ENCODE results near the gene TSSK3.

TSSK3 gene

GRCh38 chr1:32337855-32338636 is 24.3 kb upstream of the TSSK3 start:
- H3K4me1 ChIP-seq = peaks cover 73% of the 10 kb centered on the region
- peak overlapping the region; percentile 57; the same call in 1 of the 2 replicates for H3K9ac ChIP-seq
- H3K4me2 ChIP-seq = peak overlapping the region; percentile 97
- no peak for TF ChIP-seq Cebpa-rat (IDR thresholded peaks at IDR 0.05)
- H4K20me1 ChIP-seq = peaks cover 39% of the 10 kb centered on the region
- H3K27ac ChIP-seq = peak overlapping the region; percentile 4; the same call in 1 of the 2 replicates
- no peaks in the 10 kb centered on the region for H3K27me3 ChIP-seq
- H3K4me3 ChIP-seq = 0 out of 2 replicates have a peak overlapping the region, but pooled peaks have one; percentile 5
- H3K9me3 ChIP-seq = no peaks in the 10 kb centered on the region
- H3K36me3 ChIP-seq = peaks cover 17% of the 10 kb centered on the region

GRCh38 chr1:32338637-32339145 is 23.6 kb upstream of the TSSK3 start:
- TF ChIP-seq Cebpa-rat (IDR thresholded peaks at IDR 0.05) = no peak
- Histone ChIP-seq H3K27me3 (no peaks in the 10 kb centered on the region), H3K4me2 (peak overlapping the region; percentile 97), H3K36me3 (peaks cover 11% of the 10 kb centered on the region), H3K27ac (peak overlapping the region; percentile 4; the same call in 1 of the 2 replicates), H4K20me1 (peaks cover 33% of the 10 kb centered on the region), H3K9ac (peak overlapping the region; percentile 57; the same call in 1 of the 2 replicates), H3K9me3 (no peaks in the 10 kb centered on the region), H3K4me1 (peaks cover 67% of the 10 kb centered on the region), H3K4me3 (0 out of 2 replicates have a peak overlapping the region, but pooled peaks have one; percentile 5)

GRCh38 chr1:32339363-32339978 is 22.9 kb upstream of the TSSK3 start:
- Histone ChIP-seq H3K27me3 (no peaks in the 10 kb centered on the region), H3K27ac (no peak overlapping the region), H3K9ac (no peak overlapping the region), H3K4me3 (no peak overlapping the region), H3K4me2 (peak overlapping the region; percentile 97), H4K20me1 (peaks cover 25% of the 10 kb centered on the region), H3K4me1 (peaks cover 59% of the 10 kb centered on the region), H3K36me3 (peaks cover 3% of the 10 kb centered on the region), H3K9me3 (no peaks in the 10 kb centered on the region)
- no peak for TF ChIP-seq Cebpa-rat (IDR thresholded peaks at IDR 0.05)

- no peak overlapping the region for H3K27ac ChIP-seq
- H4K20me1 ChIP-seq = peaks cover 17% of the 10 kb centered on the region
- peaks cover 69% of the 10 kb centered on the region for H3K4me1 ChIP-seq
- H3K4me2 ChIP-seq = no peak overlapping the region
- H3K27me3 ChIP-seq = no peaks in the 10 kb centered on the region
- H3K36me3 ChIP-seq = no peaks in the 10 kb centered on the region
- H3K4me3 ChIP-seq = no peak overlapping the region
- H3K9ac ChIP-seq = no peak overlapping the region
- TF ChIP-seq Cebpa-rat (IDR thresholded peaks at IDR 0.05) = no peak
- H3K9me3 ChIP-seq = no peaks in the 10 kb centered on the region
Measured at GRCh38 chr1:32341186-32341757, 21.1 kb upstream of the TSSK3 start.

GRCh38 chr1:32341971-32342370 is 20.4 kb upstream of the TSSK3 start:
- Histone ChIP-seq H3K9me3 (no peaks in the 10 kb centered on the region), H4K20me1 (peaks cover 10% of the 10 kb centered on the region), H3K9ac (no peak overlapping the region), H3K4me2 (peak overlapping the region; percentile 57), H3K36me3 (no peaks in the 10 kb centered on the region), H3K27me3 (no peaks in the 10 kb centered on the region), H3K4me3 (no peak overlapping the region), H3K27ac (no peak overlapping the region), H3K4me1 (peaks cover 69% of the 10 kb centered on the region)
- no peak for TF ChIP-seq Cebpa-rat (IDR thresholded peaks at IDR 0.05)

GRCh38 chr1:32342704-32343103 is 19.6 kb upstream of the TSSK3 start:
- H3K9me3 ChIP-seq = no peaks in the 10 kb centered on the region
- H3K9ac ChIP-seq = no peak overlapping the region
- peaks cover 66% of the 10 kb centered on the region for H3K4me1 ChIP-seq
- H3K36me3 ChIP-seq = no peaks in the 10 kb centered on the region
- no peaks in the 10 kb centered on the region for H3K27me3 ChIP-seq
- no peak overlapping the region for H3K4me3 ChIP-seq
- TF ChIP-seq Cebpa-rat (IDR thresholded peaks at IDR 0.05) = peak; percentile 83
- H4K20me1 ChIP-seq = peaks cover 3% of the 10 kb centered on the region; the same call in 1 of the 2 replicates
- peak overlapping the region; percentile 57 for H3K4me2 ChIP-seq
- H3K27ac ChIP-seq = no peak overlapping the region

GRCh38 chr1:32345289-32345827 is 17.0 kb upstream of the TSSK3 start:
- TF ChIP-seq Cebpa-rat (IDR thresholded peaks at IDR 0.05) = no peak
- no peak overlapping the region for H3K27ac ChIP-seq
- no peak overlapping the region for H3K9ac ChIP-seq
- no peak overlapping the region for H3K4me3 ChIP-seq
- H3K27me3 ChIP-seq = no peaks in the 10 kb centered on the region
- H4K20me1 ChIP-seq = no peaks in the 10 kb centered on the region
- peak overlapping the region; percentile 27 for H3K4me2 ChIP-seq
- 0 out of 2 replicates have a peak, but pooled peaks cover under 1% of the 10 kb centered on the region for H3K9me3 ChIP-seq
- H3K36me3 ChIP-seq = no peaks in the 10 kb centered on the region
- H3K4me1 ChIP-seq = peaks cover 69% of the 10 kb centered on the region

GRCh38 chr1:32346532-32347157 is 15.7 kb upstream of the TSSK3 start:
- peak overlapping the region; percentile 27 for H3K4me2 ChIP-seq
- no peak for TF ChIP-seq Cebpa-rat (IDR thresholded peaks at IDR 0.05)

GRCh38 chr1:32349211-32349708 is 13.1 kb upstream of the TSSK3 start:
- H3K4me3 ChIP-seq = no peak overlapping the region
- H3K4me1 ChIP-seq = peaks cover 81% of the 10 kb centered on the region
- H3K27ac ChIP-seq = peak overlapping the region; percentile 6; the same call in 1 of the 2 replicates
- H3K9ac ChIP-seq = peak overlapping the region; percentile 31; the same call in 1 of the 2 replicates
- TF ChIP-seq Cebpa-rat (IDR thresholded peaks at IDR 0.05) = no peak
- no peaks in the 10 kb centered on the region for H3K36me3 ChIP-seq
- H3K9me3 ChIP-seq = peaks cover 4% of the 10 kb centered on the region; the same call in 1 of the 2 replicates
- peak overlapping the region; percentile 88 for H3K4me2 ChIP-seq
- H3K27me3 ChIP-seq = no peaks in the 10 kb centered on the region
- H4K20me1 ChIP-seq = no peaks in the 10 kb centered on the region

More at GRCh38 chr1:32346532-32347157, 15.7 kb upstream of the TSSK3 start:
- Histone ChIP-seq H3K4me1 (peaks cover 70% of the 10 kb centered on the region), H3K27ac (no peak overlapping the region), H3K27me3 (no peaks in the 10 kb centered on the region), H4K20me1 (no peaks in the 10 kb centered on the region), H3K9me3 (peaks cover 4% of the 10 kb centered on the region; the same call in 1 of the 2 replicates), H3K4me3 (no peak overlapping the region), H3K36me3 (no peaks in the 10 kb centered on the region), H3K9ac (no peak overlapping the region)

All from BLaER1 (cell line).